PC-3 (cell line): ENCODE data around the gene ZNF575.

ENCODE experiments used
- EZH2phosphoT487 ChIP-seq: fragments of 300-600 bp; sonication (generic); IDR thresholded peaks from 2 replicates; pipeline ENCODE4 v1.6.1; 2018; ENCODE audit warnings: mild to moderate bottlenecking, antibody characterized with exemption, low read length, borderline replicate concordance
- TF ChIP-seq, protein P1 (sequence below): fragments of 300-600 bp; sonication (generic); conservative IDR thresholded peaks from 2 replicates; pipeline ENCODE4 v1.5.1; 2017; ENCODE audit warnings: antibody characterized with exemption, low read depth, mild to moderate bottlenecking, low read length

DNA sequence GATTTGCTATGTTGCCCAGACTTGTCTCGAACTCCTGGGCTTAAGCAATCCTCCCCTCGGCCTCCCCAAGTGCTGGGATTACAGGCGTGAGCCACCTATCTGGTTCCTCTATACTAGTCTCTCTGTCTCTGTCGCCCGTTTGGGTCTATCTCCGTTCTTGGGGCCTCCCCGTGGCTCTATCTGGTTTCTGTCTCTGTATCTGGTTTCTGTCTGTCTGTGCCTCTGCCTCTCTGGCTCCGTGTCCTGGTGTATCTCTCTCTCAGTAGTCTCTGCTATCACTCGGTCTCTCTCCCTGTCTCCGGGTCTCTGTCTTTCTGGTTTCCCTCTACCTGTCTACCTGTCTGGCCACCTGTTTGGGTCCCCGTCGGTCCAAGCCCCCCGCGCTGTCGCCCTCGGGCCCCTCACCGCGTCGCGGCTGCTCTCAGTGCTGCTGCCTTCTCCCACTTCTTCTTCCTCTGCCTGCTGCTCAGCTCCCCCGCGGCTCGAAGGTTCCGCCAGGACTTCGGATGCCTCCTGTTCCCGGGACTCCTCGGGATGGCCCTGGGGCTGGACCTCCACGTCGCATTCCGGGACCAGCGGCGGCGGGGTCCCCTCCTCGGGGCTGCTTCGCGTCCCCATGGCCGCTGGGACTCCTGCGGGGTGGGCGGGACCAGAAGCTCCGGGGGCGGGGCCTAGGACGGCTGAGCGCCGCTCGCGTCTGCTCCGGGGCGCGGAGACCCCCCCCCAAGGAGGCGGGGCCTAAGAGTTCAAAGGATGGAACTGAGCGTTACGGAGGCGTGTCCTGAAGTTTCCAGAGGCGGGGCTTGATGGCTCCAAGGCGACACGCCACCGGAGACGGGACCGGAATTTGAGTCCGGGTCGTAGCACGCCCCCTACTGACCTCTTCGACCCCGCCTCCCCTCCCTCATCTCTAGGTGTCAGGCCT, 29.2 kb upstream of the ZNF575 start:
- TF ChIP-seq, protein P1, sequence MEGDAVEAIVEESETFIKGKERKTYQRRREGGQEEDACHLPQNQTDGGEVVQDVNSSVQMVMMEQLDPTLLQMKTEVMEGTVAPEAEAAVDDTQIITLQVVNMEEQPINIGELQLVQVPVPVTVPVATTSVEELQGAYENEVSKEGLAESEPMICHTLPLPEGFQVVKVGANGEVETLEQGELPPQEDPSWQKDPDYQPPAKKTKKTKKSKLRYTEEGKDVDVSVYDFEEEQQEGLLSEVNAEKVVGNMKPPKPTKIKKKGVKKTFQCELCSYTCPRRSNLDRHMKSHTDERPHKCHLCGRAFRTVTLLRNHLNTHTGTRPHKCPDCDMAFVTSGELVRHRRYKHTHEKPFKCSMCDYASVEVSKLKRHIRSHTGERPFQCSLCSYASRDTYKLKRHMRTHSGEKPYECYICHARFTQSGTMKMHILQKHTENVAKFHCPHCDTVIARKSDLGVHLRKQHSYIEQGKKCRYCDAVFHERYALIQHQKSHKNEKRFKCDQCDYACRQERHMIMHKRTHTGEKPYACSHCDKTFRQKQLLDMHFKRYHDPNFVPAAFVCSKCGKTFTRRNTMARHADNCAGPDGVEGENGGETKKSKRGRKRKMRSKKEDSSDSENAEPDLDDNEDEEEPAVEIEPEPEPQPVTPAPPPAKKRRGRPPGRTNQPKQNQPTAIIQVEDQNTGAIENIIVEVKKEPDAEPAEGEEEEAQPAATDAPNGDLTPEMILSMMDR: no peak; the same call in 1 of the 2 replicates
- TF ChIP-seq EZH2phosphoT487: no peak
